HG03342 (cell line): ENCODE measurements around the gene NIPAL3.

Experiments used
- ATAC-seq: cut with Tn5 transposase; IDR thresholded peaks from one replicate; pipeline ENCODE4 v1.9.1; 2021; ENCODE audit warnings: mild to moderate bottlenecking, moderate library complexity; ENCODE audit not compliant: unreplicated experiment

NIPAL3 gene

GRCh38 chr1:24390924-24391782 is 24.4 kb upstream of the NIPAL3 start:
- no peak for ATAC-seq

GRCh38 chr1:24391882-24392603 is 23.6 kb upstream of the NIPAL3 start:
- peak; percentile 66 for ATAC-seq

DNA sequence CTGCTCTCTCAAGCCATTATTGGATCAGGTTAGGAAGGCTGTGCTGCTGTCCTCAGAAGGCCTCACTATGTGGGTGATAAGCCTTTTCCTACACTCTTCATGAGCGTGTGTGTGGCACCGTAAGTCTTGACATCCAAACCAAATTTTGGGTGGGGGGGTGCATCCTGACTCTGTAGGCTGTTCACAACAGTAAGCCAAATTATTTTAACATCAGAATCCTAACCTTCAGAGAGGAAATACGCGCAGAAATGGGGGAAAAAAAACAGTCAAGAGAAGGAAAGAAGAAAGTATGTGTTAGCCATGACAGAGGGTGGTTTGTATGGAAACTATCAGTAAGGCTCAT is 23.0 kb upstream of the NIPAL3 start:
- no peak for ATAC-seq

- ATAC-seq: no peak
These were observed 22.5 kb upstream of the NIPAL3 start for GRCh38 chr1:24392982-24393650.

DNA sequence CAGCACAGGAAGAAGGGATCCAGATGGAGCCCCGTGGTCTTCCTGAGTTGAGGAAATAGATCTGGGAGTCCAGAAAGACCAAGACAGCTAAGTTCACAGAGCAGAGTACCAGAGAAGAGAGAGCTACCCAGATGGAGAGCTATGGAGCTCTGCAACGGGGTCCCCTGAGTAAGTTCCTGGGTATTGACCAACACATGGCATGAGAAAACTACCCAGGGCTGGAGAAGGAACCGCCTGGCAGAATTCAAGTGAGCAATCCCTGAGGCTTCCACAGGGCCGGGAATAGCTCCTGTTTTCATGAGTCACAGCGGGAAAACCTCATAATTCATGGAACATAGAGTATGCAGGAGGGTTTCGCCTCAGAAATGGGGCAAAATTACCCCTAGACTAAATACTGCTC is 21.7 kb upstream of the NIPAL3 start:
- no peak for ATAC-seq

GRCh38 chr1:24400065-24400464 is 15.5 kb upstream of the NIPAL3 start:
- no peak for ATAC-seq

DNA sequence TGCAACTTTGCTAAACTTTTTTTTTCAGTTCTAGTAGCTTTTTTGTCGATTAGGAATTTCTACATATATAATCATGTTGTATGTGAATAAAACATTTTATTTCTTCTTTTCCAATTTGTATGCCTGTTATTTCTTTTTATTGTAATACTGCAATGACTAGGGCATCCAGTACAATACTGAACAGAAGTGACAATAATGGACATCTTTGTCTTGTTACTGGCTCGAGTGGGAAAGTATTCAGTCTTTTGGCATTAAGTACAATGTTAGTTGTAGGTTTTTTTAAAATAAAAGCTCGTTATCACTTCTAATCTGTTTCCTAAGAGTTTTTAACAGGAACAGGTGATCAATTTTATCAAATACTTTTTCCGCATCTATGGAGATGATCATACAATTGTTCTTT is 11.8 kb upstream of the NIPAL3 start:
- ATAC-seq: no peak

- ATAC-seq: no peak
These were observed 8.8 kb upstream of the NIPAL3 start for GRCh38 chr1:24406788-24407187.

DNA sequence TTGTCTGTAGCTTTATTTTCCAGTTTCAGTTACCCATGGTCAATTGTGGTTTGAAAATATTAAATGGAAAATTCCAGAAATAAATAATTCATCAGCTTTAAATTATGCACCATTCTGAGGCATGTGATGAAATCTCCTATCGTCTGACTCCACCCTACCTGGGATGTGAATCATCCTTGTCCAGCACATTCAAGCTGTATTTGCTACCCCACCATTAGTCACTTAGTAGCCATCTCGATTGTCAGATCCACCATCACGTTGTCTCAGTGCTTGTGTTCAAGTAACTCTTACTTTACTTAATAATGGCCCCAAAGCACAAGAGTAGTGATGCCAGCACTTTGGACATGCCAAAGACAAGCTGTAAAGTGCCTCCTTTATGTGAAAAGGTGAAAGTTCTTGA is 6.1 kb upstream of the NIPAL3 start:
- ATAC-seq: no peak

DNA sequence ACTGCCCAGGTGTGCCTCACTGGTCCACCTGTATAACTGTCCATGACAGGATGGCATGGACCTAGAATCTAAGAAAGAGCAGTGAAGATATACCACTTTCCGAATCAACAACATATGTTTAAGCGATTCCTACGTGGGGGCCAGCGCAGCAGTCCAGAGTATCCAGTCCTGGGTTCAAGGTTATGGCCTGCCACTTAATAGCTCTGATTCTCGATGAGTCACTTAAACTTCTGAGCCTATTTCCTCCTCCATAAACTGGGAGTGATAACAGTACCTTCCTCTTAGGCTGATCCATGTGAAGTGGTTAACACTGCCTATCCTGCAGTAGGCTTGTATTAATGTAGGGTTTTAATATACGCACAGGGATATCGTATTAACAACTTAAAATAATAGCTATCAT is 4.9 kb upstream of the NIPAL3 start:
- no peak for ATAC-seq

DNA sequence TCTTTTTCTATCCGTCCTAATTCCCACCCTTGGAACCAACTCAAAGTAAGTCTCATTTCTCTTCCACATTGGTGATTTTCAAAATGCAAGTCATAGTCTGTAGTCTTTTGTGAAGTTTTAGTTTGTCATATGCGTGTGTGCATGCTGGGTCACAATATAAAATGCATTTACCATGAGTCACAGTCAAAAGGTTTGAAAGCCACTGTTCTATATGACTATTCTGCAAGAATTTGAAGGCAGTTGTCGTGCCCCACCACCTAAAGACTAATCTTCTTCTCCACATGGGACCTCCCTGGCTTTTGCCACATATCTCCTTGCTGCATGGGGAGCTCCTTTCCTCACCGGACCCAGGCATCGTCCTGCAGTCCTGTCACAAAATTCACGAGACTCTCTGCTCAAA is 3.6 kb upstream of the NIPAL3 start:
- no peak for ATAC-seq

DNA sequence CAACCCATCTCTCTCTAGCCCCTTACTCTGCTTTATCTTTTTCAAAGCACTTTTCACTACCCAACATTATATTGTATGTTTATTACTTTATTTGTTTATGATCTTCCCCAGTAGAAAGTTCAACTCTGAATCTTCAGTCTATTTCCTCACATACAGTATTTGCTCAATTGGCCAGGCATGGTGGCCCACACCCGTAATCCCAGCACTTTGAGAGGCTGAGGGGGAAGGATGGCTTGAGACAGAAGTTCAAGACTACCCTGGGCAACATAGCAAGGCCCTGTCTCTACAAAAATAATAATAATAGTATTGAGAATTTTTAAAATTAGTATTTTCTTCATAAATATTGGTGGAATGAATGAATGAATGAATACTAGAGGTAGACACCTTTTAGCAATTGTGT is 3.2 kb upstream of the NIPAL3 start:
- no peak for ATAC-seq

DNA sequence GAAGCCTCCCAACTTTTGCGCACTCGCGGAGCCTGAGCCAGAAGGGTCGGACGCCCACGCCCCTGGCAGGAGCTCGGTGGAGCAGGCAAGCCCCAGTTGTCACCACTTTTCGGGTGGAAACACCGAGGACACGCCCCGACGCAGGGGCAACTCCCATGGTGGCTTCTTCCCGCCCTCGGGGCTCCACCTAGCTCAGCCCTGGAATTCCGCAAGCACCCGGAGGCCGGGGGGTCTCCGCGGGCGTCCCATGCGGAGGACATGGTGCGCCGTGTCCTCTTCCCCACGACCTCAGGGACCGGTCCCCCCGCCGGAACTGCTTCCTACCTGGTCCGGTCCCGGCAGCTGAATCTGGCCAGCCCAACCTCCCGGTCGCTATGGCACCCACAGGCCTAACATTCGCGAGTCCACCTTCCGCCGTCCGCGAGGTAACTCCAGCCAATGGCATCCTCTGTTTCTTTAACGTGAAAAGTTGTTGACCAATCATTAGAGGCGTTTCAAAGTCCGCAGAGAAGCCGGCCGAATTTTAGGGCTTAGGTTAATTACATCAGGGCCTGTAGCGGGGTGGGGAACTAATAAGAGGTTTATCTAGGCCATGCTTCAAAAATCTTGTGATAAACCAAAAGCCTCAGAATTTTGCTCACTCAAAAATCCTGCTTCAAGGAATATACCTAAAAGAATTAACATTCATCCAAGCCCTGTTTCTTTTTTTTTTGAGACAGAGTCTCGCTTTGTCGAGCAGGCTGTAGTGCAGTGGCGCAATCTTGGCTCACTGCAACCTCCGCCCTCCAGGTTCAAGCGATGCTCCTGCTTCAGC is 2.0 kb upstream of the NIPAL3 start, which contains the start of gene STPG1:
Gene STPG1 (minus strand): TSS at position 433 of the 814 bp plus-strand sequence. CDS start 12,394 bp downstream, outside the sequence.
- no peak for ATAC-seq

DNA sequence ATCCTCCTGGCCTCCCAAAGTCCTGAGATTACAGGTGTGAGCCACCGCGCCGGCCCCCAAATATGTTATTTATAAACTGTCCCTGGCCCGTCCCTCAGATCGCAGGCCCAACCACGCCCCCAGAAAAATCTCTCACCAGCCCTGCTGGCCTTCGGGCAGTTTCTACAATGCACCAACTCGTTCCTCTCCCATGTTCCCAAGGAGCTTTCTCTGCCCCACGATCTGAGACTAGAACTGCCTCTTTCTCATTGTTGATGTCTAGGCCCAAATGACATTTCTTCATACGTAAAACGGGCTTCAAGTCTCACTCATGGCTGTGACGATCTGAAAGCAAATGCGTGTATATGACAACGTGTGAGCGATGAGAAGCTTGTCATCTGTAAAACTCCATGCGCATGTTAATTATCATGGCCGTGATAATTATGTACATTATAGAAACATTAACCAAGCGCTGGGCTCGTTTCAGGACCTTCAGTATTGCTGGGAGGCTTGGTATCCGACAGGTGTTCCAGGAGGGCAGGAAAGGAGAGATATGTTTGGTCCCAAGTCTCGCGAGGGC is 748 bp upstream of the NIPAL3 start:
- ATAC-seq: no peak

GRCh38 chr1:24415910-24416665 is 486 bp downstream of the NIPAL3 start:
- peak; percentile 3 for ATAC-seq

DNA sequence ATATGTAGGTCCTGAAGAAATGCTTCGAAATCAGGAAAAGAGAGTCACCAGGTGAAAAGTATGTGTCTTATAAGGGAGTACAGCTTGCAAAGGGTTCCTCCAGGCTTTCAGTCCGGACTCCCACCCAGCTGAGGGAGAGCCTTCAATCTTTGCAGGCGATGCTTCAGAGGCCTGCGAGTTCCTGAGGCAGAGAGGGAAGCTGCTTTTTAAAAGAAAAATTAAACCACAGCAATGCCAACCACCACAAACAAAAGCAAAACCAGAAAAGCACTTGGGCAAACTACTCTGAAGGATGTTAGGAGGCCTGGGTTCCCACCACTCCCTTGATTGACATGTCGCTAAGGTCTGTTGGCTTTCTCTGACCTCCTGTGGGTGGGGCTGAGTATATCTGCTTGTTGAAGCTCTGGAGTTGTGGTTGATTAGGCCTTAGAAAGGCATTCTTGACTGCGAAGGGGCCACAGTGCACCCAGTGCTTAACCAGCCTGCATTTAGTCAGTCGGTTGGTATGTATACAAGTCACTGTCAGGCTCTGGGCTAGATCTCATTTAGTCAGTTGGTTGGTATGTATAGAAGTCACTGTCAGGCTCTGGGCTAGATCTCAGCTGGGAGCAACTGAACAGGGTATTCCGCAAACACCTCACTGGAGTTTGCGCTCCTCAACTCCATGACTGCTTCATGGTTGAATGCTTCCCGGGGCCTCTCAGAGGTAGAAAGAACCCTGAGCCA is 1.2 kb downstream of the NIPAL3 start:
- ATAC-seq: no peak

GRCh38 chr1:24417681-24418080 is 2.1 kb downstream of the NIPAL3 start:
- ATAC-seq: no peak

DNA sequence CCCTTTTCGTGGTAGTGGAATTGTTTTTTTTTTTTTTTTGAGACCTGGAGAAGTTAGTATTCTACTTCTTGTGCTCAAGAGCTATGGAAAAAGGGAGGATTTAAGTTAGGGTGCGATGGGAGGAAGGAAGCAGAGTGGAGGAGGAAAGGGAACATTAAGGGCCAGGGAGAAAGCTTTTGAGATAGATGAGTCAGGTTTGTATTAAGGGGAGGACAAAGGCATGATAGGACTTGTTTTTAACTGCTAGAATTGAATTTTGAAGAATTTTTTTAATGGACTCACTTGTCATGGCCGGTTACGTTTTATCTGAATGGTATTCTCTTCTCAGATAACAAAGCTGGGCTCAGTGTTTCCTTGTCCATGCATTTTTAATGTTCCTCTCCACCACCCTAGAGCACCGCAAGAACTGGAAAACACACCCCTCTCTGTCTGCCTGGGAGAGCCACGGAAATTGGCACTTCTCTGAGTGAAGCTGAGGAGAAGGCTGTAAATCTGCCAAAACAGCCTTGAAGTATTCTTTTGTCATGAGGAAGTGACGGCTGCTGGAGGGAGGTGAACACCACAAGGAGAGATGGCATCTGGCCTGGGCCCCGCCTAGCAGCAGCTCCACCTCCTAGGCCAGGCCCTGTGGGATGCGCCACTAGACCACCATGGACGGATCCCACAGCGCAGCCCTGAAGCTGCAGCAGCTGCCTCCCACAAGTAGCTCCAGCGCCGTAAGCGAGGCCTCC is 3.5 kb downstream of the NIPAL3 start:
- no peak for ATAC-seq

DNA sequence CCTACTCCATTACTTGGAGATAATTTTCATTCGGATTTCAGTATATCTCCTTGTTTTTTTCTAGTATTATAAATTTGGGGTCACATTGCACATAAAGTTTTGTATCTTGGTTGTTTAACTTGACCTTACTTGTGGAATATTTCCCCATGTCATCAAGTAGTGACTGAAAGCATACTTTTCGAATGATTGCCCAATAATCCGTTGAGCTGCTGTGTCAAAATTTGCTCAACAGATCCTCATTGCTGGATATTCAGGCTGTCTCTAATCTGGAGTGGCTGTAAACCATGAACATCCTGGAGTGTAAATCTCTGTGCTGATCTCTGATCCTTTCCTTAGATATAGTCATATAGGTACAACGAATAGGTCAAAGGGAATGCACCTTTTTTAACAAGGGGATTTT is 4.9 kb downstream of the NIPAL3 start:
- ATAC-seq: no peak
